ENCODE measurements around the gene UVSSA. TPM values are rescaled to one million over a fixed set of nuclear protein-coding genes. Genes with fewer than 3 reads are reported as not detected.
A peak's percentile ranks its signal among the peaks of the same experiment; 100 is the strongest.

The UVSSA gene
- total and polyA plus RNA-seq, 7 donors: 1.8 to 18.7 (median 8.7) TPM

DNA sequence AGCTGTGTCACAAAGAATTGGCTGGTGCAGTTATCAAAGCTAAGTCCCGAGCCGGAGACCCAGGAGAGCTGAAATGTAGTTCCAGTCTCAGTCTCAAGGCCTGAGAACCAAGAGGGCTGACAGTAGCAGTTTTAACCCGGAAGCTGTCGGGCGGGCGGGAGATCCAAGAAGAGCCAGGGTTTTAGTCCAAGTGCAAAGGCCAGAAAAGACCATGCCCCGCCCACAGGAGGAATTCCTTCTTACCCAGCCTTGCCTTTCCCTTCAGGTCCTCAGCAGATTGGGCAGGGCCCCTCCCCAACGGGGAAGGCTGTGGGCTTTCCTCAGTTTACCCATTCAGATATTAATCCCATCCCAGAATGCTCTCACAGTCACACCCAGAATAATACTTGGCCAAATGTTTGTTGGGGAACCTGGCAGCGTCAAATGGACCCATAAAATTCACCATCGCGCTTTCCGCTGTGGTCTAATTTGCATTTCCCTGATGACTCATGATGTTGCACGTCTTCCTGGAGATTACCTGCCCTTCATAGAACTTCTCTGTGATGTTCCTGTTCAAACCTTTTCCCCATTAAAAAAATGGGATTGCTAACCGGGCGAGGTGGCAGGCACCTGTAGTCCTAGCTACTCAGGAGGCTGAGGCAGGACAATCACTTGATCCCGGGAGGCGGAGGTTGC is 41.1 kb upstream of the UVSSA start:
- Histone ChIP-seq H3K27ac (no peak overlapping the region), H3K4me1 (peaks cover 0 to 36% (median 24%) of the 10 kb centered on the region in 4 donors), H3K36me3 (peaks cover 0 to 10% (median 0%) of the 10 kb centered on the region in 4 donors), H3K27me3 (no peaks in the 10 kb centered on the region), H3K4me3 (no peak overlapping the region), H3K9me3 (no peaks in the 10 kb centered on the region)
- intact Hi-C loops (cut with DNase I): no loop called here
- TF ChIP-seq, protein P1, sequence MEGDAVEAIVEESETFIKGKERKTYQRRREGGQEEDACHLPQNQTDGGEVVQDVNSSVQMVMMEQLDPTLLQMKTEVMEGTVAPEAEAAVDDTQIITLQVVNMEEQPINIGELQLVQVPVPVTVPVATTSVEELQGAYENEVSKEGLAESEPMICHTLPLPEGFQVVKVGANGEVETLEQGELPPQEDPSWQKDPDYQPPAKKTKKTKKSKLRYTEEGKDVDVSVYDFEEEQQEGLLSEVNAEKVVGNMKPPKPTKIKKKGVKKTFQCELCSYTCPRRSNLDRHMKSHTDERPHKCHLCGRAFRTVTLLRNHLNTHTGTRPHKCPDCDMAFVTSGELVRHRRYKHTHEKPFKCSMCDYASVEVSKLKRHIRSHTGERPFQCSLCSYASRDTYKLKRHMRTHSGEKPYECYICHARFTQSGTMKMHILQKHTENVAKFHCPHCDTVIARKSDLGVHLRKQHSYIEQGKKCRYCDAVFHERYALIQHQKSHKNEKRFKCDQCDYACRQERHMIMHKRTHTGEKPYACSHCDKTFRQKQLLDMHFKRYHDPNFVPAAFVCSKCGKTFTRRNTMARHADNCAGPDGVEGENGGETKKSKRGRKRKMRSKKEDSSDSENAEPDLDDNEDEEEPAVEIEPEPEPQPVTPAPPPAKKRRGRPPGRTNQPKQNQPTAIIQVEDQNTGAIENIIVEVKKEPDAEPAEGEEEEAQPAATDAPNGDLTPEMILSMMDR (IDR thresholded peaks at IDR 0.05): no peak
- TF ChIP-seq EP300 (IDR thresholded peaks at IDR 0.05) (no peak), POLR2A (IDR thresholded peaks at IDR 0.05) (no peak), POLR2AphosphoS5 (IDR thresholded peaks at IDR 0.05) (no peak)
- WGBS, 2 donors: 54 to 66% methylated on average over 17 of the region's 17 CpGs
- DNase-seq: no peak

DNA sequence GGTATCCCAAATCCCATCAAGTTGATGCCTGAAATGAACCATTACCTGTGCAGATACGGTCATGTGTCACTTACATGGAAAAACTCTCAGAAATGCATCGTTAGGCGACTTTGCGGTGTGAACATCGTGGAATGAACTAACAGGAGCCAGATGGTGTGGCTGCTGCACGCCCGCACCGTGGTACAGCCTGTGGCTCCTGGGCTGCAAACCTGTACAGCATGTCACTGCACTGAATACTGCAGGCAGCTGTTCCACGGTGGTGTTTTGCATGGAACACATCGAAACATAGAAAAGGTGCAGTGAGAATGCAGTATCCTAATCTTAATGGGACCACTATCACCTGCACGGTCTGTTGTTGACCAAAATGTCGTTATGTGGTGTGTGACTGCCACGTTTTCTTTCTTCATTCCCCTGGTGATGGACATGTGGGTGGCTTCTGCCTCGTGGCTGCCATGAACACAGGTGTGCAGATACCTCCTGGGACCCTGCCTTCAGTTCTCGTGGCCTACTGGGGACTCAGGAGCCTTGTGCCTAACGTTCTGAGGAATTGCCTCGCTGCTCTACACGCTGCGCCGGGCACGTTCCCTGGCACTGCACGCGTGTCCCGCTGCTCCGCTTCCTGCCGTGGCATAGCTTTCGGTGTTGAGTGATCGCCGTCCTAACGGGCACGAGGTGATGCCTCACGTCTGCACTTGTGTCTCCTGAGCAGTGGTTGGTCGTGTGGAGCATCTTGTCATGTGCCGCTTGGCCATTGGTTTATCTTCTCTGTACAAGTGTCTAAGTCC is 38.9 kb upstream of the UVSSA start:
- Histone ChIP-seq H3K27me3 (no peaks in the 10 kb centered on the region), H3K27ac (peak overlapping the region in 3 of 4 donors; percentile 75 to 80 (median 76)), H3K36me3 (peaks cover 5 to 19% (median 6%) of the 10 kb centered on the region in 4 donors), H3K9me3 (no peaks in the 10 kb centered on the region), H3K4me3 (no peak overlapping the region), H3K4me1 (peaks cover 0 to 44% (median 30%) of the 10 kb centered on the region in 4 donors)
- TF ChIP-seq EP300 (IDR thresholded peaks at IDR 0.05): no peak
- TF ChIP-seq, protein P1 (IDR thresholded peaks at IDR 0.05): no peak
- no peak for TF ChIP-seq POLR2AphosphoS5 (IDR thresholded peaks at IDR 0.05)
- no peak for TF ChIP-seq POLR2A (IDR thresholded peaks at IDR 0.05)
- intact Hi-C loops (cut with DNase I): loop anchor here (2.0 kb wide), 1 partner anchor 39 kb away; the partner anchor contains the start of gene UVSSA
- 95 to 97% methylated on average over 34 of the region's 34 CpGs for WGBS, 2 donors
- no peak for DNase-seq

DNA sequence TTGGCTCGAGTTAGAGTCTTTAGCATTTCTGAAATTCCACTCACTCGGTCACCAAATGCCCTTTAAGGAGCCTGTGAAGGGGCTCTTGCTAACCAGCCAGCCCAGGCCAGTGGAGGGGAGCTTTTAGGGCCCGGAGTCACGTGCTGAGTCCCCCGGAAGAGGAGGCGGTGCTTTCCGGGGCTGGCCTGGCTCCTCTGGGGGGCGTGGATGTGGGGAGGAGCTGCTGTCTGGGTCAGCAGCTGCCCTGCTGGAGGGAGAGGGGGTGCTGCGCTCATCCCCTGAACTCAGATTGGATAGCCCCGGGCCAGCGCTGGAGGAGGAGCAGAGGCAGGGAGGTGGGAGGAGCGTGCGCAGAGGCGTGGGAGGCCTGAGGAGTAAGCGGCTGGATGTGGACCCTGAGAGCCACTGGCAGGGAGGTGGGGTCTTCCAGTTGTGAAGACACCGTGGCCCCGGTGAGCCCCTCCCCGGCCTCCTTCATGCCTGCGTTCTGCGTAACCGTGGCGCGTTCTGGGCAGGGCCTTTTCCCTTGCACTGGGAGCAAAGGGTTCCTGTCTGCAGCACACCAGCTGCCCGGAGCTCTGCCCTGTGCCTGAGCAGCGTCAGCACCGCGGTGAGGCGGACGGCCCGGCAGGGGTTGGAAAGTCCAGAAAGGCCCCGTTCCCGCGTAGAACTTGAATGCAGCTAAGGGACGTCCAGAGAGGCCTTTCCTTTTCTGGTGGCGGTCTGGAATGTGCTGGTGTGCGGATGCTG is 37.6 kb upstream of the UVSSA start:
- peaks cover 13 to 32% (median 19%) of the 10 kb centered on the region in 4 donors for H3K36me3 ChIP-seq
- no peaks in the 10 kb centered on the region for H3K9me3 ChIP-seq
- peak; percentile 97 for DNase-seq
- peak overlapping the region; percentile 75 to 80 (median 78) for H3K27ac ChIP-seq
- intact Hi-C loops (cut with DNase I): loop anchor here (2.0 kb wide), 1 partner anchor 37 kb away; the partner anchor contains the start of gene UVSSA
- 22 to 76% methylated on average over 36 of the region's 36 CpGs for WGBS, 2 donors
- H3K4me1 ChIP-seq: peaks cover 0 to 44% (median 30%) of the 10 kb centered on the region in 4 donors
- H3K4me3 ChIP-seq: peak overlapping the region; percentile 9 to 49 (median 44)
- no peaks in the 10 kb centered on the region for H3K27me3 ChIP-seq
- TF ChIP-seq POLR2AphosphoS5 (IDR thresholded peaks at IDR 0.05): peak in 3 of 4 donors; percentile 7 to 57 (median 21)
- TF ChIP-seq, protein P1 (IDR thresholded peaks at IDR 0.05): no peak

DNA sequence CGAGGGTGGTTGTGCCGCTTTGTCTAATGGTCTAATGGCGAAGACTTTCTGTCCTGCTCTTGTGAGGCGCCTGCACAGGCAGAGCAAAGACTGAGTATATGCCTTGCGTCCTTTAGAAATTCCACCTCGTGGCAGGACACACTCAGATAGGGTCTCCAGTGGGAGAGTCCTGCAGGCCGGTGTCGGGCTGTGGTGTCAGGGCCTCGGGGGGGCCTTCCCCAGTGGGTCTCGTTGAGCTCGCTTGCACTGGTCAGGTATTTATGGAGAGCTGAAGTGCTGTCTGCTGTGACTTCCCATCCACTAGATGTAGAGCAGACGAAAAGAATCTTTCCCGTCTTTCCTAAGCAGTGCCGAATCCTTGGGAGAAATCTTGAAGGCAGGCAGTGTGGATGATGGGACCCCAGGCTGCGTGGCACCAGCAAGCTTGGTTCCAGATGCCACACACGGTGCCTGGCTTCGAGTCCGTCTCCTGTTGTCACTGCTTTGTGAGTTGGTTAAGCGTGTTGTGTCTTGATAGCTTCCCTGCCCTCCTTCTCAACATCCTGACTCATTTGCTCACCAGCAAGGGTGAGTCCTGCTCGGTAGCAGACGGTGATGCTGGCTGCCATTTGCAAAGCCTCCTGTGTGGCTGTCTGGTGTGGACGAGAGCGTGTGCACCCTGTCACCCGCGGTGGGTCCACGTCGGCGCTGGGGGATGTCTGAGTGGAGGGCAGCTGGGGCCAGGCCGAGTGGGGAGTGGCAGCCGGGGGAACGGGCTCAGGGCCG is 36.8 kb upstream of the UVSSA start:
- Histone ChIP-seq H3K27me3 (no peaks in the 10 kb centered on the region), H3K4me3 (peak overlapping the region; percentile 9 to 49 (median 44)), H3K27ac (peak overlapping the region; percentile 75 to 80 (median 78)), H3K36me3 (peaks cover 17 to 38% (median 23%) of the 10 kb centered on the region in 4 donors), H3K9me3 (no peaks in the 10 kb centered on the region), H3K4me1 (peaks cover 0 to 44% (median 30%) of the 10 kb centered on the region in 4 donors)
- 84 to 88% methylated on average over 32 of the region's 32 CpGs for WGBS, 2 donors
- intact Hi-C loops (cut with DNase I): no loop called here
- DNase-seq: no peak
- TF ChIP-seq, protein P1 (IDR thresholded peaks at IDR 0.05): no peak
- TF ChIP-seq POLR2AphosphoS5 (IDR thresholded peaks at IDR 0.05) (no peak), EP300 (IDR thresholded peaks at IDR 0.05) (no peak), POLR2A (IDR thresholded peaks at IDR 0.05) (no peak)

Data from sigmoid colon (tissue), 7 donors.